ENCODE results near the gene CD109.
A peak's percentile ranks its signal among the peaks of the same experiment; 100 is the strongest.
"Not testable (repeated sequence)": the region's sequence is repeated elsewhere in the genome, so short reads cannot be mapped to it uniquely, and the experiment has no call there.

CD109 gene

GRCh38 chr6:73791336-73791735, 95.3 kb downstream of the CD109 start:
- no peak for DNase-seq (ENCODE audit: low spot score)

- no peak for DNase-seq (ENCODE audit: low spot score)
Observed at GRCh38 chr6:73792738-73793137, 96.7 kb downstream of the CD109 start.

- DNase-seq (ENCODE audit: low spot score) = no peak
Observed at GRCh38 chr6:73796881-73797280, 100.9 kb downstream of the CD109 start.

- DNase-seq (ENCODE audit: low spot score) = no peak
Observed at GRCh38 chr6:73797861-73798260, 101.9 kb downstream of the CD109 start.

GRCh38 chr6:73798592-73798991, 102.6 kb downstream of the CD109 start:
- DNase-seq (ENCODE audit: low spot score) = no peak

- no peak for DNase-seq (ENCODE audit: low spot score)
Observed at GRCh38 chr6:73800997-73801396, 105.0 kb downstream of the CD109 start.

- no peak for DNase-seq (ENCODE audit: low spot score)
Observed at GRCh38 chr6:73801652-73802268, 105.8 kb downstream of the CD109 start.

GRCh38 chr6:73802366-73802765, 106.4 kb downstream of the CD109 start:
- DNase-seq (ENCODE audit: low spot score) = no peak

- DNase-seq (ENCODE audit: low spot score) = no peak
Observed at GRCh38 chr6:73803562-73804241, 107.7 kb downstream of the CD109 start.

GRCh38 chr6:73805221-73805620, 109.2 kb downstream of the CD109 start:
- DNase-seq (ENCODE audit: low spot score) = not testable (repeated sequence)

- DNase-seq (ENCODE audit: low spot score) = not testable (repeated sequence)
Observed at GRCh38 chr6:73805982-73806381, 110.0 kb downstream of the CD109 start.

GRCh38 chr6:73811706-73812105, 115.7 kb downstream of the CD109 start:
- no peak for DNase-seq (ENCODE audit: low spot score)

- DNase-seq (ENCODE audit: low spot score) = no peak
Observed at GRCh38 chr6:73817253-73817652, 121.2 kb downstream of the CD109 start.

- DNase-seq (ENCODE audit: low spot score) = no peak
Observed at GRCh38 chr6:73823046-73823735, 127.2 kb downstream of the CD109 start.

GRCh38 chr6:73823832-73824231, 127.8 kb downstream of the CD109 start:
- DNase-seq (ENCODE audit: low spot score) = no peak

GRCh38 chr6:73826571-73826970, 130.6 kb downstream of the CD109 start:
- no peak for DNase-seq (ENCODE audit: low spot score)

GRCh38 chr6:73830119-73830518, 134.1 kb downstream of the CD109 start:
- no peak for DNase-seq (ENCODE audit: low spot score)

GRCh38 chr6:73832313-73832712, 136.3 kb downstream of the CD109 start:
- no peak for DNase-seq (ENCODE audit: low spot score)

GRCh38 chr6:73844696-73845095, 148.7 kb downstream of the CD109 start:
- DNase-seq (ENCODE audit: low spot score) = not testable (repeated sequence)

- not testable (repeated sequence) for DNase-seq (ENCODE audit: low spot score)
Observed at GRCh38 chr6:73851048-73851447, 155.0 kb downstream of the CD109 start.

- DNase-seq (ENCODE audit: low spot score) = peak; percentile 51
Observed at GRCh38 chr6:73854998-73855718, 159.2 kb downstream of the CD109 start.

- no peak for DNase-seq (ENCODE audit: low spot score)
Observed at GRCh38 chr6:73857341-73857890, 161.4 kb downstream of the CD109 start.

Measured in hematopoietic multipotent progenitor cell treated with erythropoietin and hydrocortisone succinate and interleukin-3 and kit ligand, for 17 days (in vitro differentiated cells).